SK-N-SH treated with all-trans-retinoic acid at 6 μM for 48 hours (cell line): ENCODE measurements around the gene NPPB.

Experiments
- ATAC-seq: fragments of 200-7000 bp; cut with Tn5 transposase; 3 replicates; pipeline ENCODE4 v1.9.1; 2020; ENCODE audit warnings: mild to moderate bottlenecking, moderate library complexity
- ARNTL ChIP-seq: fragments of 450-650 bp; formaldehyde crosslinking; IDR thresholded peaks from 2 replicates; pipeline ENCODE4 v1.5.0; 2020; ENCODE audit warnings: low read depth, mild to moderate bottlenecking, moderate library complexity, borderline replicate concordance
- CSDC2 ChIP-seq: fragments of 250-450 bp; sonication (Bioruptor Pico); IDR thresholded peaks from 2 replicates; pipeline ENCODE4 v1.5.0; 2020; ENCODE audit warnings: mild to moderate bottlenecking, moderate library complexity
- ESRRG ChIP-seq: fragments of 250-450 bp; sonication (Bioruptor Pico); IDR thresholded peaks from 2 replicates; pipeline ENCODE4 v1.6.1; 2021; ENCODE audit warnings: mild to moderate bottlenecking
- GLIS3 ChIP-seq: fragments of 250-450 bp; sonication (Bioruptor Pico); IDR thresholded peaks from 2 replicates; pipeline ENCODE4 v1.5.0; 2020; ENCODE audit warnings: mild to moderate bottlenecking, moderate library complexity
- ISL1 ChIP-seq: fragments of 250-450 bp; sonication (Bioruptor Pico); IDR thresholded peaks from 2 replicates; pipeline ENCODE4 v2.1.2; 2022; ENCODE audit warnings: mild to moderate bottlenecking, moderate library complexity
- OSR1 ChIP-seq: fragments of 250-450 bp; sonication (Bioruptor Pico); IDR thresholded peaks from 2 replicates; pipeline ENCODE4 v1.8.0; 2022; ENCODE audit warnings: moderate library complexity, mild to moderate bottlenecking, inconsistent platforms
- RARB ChIP-seq: fragments of 250-450 bp; sonication (Bioruptor Pico); IDR thresholded peaks from 2 replicates; pipeline ENCODE4 v1.8.0; 2021; ENCODE audit warnings: mild to moderate bottlenecking, moderate library complexity
- SNAI2 ChIP-seq: fragments of 250-450 bp; sonication (Bioruptor Pico); IDR thresholded peaks from 2 replicates; pipeline ENCODE4 v1.5.0; 2020; ENCODE audit warnings: mild to moderate bottlenecking, moderate library complexity
- TCF4 ChIP-seq: fragments of 250-450 bp; sonication (Bioruptor Pico); IDR thresholded peaks from 2 replicates; pipeline ENCODE4 v1.8.0; 2021; ENCODE audit warnings: mild to moderate bottlenecking, moderate library complexity, borderline replicate concordance
- ZC3H10 ChIP-seq: fragments of 250-450 bp; sonication (Bioruptor Pico); IDR thresholded peaks from 2 replicates; pipeline ENCODE4 v1.5.1; 2021; ENCODE audit warnings: mild to moderate bottlenecking, moderate library complexity
- ZFP3 ChIP-seq: fragments of 250-450 bp; sonication (Bioruptor Pico); IDR thresholded peaks from 2 replicates; pipeline ENCODE4 v1.5.0; 2020; ENCODE audit warnings: mild to moderate bottlenecking, moderate library complexity
- ZNF70 ChIP-seq: fragments of 450-650 bp; formaldehyde crosslinking; IDR thresholded peaks from 2 replicates; pipeline ENCODE4 v1.5.0; 2020; ENCODE audit warnings: mild to moderate bottlenecking, moderate library complexity
- ZNF8 ChIP-seq: fragments of 450-650 bp; formaldehyde crosslinking; IDR thresholded peaks from 2 replicates; pipeline ENCODE4 v1.5.0; 2020; ENCODE audit warnings: mild to moderate bottlenecking, moderate library complexity
- TF ChIP-seq, protein P1 (sequence below): fragments of 250-450 bp; sonication (Bioruptor Pico); IDR thresholded peaks from 2 replicates; pipeline ENCODE4 v1.5.1; 2020; ENCODE audit warnings: low read depth, mild to moderate bottlenecking, moderate library complexity
- TF ChIP-seq, protein P2 (sequence below): fragments of 250-450 bp; sonication (Bioruptor Pico); IDR thresholded peaks from 2 replicates; pipeline ENCODE4 v1.8.0; 2021; ENCODE audit warnings: low read depth, mild to moderate bottlenecking, moderate library complexity, borderline replicate concordance
- TF ChIP-seq, protein P3 (sequence below): fragments of 250-450 bp; sonication (Bioruptor Pico); IDR thresholded peaks from 2 replicates; pipeline ENCODE4 v1.5.1; 2021; ENCODE audit warnings: mild to moderate bottlenecking, moderate library complexity
- TF ChIP-seq, protein P4 (sequence below): fragments of 250-450 bp; sonication (Bioruptor Pico); IDR thresholded peaks from 2 replicates; pipeline ENCODE4 v1.5.0; 2020; ENCODE audit warnings: mild to moderate bottlenecking, moderate library complexity
- TF ChIP-seq, protein P5 (sequence below): fragments of 250-450 bp; sonication (Bioruptor Pico); IDR thresholded peaks from 2 replicates; pipeline ENCODE4 v1.8.0; 2020; ENCODE audit warnings: mild to moderate bottlenecking, moderate library complexity, borderline replicate concordance

Gene NPPB

DNA sequence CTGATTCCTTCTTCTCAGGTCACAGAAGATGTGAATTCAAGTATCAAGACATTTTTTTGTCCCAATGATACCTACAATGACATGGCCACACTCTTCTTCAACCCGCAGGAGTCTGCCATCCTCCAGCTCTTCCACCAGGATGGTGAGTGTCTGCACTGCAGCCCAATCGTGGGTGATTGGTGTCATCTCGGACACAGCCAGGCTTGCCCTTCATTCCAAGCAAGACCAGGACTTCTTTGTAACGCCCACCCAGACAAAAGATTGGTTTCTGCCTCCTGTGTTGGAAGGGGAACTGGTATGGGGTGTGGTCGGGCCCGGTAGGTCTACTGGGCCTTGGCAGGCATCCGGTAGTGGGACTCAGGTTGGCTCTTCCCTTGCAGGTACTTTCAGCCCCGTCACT, 25.2 kb downstream of the NPPB start:
- TF ChIP-seq ZC3H10 (CRISPR knock-in tag) = no peak
- no peak for TF ChIP-seq ZFP3
- no peak for TF ChIP-seq ZNF70 (CRISPR knock-in tag)
- TF ChIP-seq ARNTL = no peak
- TF ChIP-seq, protein P1, sequence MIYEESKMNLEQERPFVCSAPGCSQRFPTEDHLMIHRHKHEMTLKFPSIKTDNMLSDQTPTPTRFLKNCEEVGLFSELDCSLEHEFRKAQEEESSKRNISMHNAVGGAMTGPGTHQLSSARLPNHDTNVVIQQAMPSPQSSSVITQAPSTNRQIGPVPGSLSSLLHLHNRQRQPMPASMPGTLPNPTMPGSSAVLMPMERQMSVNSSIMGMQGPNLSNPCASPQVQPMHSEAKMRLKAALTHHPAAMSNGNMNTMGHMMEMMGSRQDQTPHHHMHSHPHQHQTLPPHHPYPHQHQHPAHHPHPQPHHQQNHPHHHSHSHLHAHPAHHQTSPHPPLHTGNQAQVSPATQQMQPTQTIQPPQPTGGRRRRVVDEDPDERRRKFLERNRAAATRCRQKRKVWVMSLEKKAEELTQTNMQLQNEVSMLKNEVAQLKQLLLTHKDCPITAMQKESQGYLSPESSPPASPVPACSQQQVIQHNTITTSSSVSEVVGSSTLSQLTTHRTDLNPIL (CRISPR knock-in tag) = no peak
- TF ChIP-seq CSDC2 = no peak
- TF ChIP-seq RARB (CRISPR knock-in tag) = no peak
- TF ChIP-seq ISL1 (CRISPR knock-in tag) = no peak
- TF ChIP-seq, protein P2, sequence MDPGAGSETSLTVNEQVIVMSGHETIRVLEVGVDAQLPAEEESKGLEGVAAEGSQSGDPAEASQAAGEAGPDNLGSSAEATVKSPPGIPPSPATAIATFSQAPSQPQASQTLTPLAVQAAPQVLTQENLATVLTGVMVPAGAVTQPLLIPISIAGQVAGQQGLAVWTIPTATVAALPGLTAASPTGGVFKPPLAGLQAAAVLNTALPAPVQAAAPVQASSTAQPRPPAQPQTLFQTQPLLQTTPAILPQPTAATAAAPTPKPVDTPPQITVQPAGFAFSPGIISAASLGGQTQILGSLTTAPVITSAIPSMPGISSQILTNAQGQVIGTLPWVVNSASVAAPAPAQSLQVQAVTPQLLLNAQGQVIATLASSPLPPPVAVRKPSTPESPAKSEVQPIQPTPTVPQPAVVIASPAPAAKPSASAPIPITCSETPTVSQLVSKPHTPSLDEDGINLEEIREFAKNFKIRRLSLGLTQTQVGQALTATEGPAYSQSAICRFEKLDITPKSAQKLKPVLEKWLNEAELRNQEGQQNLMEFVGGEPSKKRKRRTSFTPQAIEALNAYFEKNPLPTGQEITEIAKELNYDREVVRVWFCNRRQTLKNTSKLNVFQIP (CRISPR knock-in tag) = no peak
- no peak for TF ChIP-seq OSR1
- TF ChIP-seq, protein P3, sequence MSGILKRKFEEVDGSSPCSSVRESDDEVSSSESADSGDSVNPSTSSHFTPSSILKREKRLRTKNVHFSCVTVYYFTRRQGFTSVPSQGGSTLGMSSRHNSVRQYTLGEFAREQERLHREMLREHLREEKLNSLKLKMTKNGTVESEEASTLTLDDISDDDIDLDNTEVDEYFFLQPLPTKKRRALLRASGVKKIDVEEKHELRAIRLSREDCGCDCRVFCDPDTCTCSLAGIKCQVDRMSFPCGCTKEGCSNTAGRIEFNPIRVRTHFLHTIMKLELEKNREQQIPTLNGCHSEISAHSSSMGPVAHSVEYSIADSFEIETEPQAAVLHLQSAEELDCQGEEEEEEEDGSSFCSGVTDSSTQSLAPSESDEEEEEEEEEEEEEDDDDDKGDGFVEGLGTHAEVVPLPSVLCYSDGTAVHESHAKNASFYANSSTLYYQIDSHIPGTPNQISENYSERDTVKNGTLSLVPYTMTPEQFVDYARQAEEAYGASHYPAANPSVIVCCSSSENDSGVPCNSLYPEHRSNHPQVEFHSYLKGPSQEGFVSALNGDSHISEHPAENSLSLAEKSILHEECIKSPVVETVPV (CRISPR knock-in tag) = no peak
- TF ChIP-seq, all 23 proteins: peak for 0
- no peak for ATAC-seq

DNA sequence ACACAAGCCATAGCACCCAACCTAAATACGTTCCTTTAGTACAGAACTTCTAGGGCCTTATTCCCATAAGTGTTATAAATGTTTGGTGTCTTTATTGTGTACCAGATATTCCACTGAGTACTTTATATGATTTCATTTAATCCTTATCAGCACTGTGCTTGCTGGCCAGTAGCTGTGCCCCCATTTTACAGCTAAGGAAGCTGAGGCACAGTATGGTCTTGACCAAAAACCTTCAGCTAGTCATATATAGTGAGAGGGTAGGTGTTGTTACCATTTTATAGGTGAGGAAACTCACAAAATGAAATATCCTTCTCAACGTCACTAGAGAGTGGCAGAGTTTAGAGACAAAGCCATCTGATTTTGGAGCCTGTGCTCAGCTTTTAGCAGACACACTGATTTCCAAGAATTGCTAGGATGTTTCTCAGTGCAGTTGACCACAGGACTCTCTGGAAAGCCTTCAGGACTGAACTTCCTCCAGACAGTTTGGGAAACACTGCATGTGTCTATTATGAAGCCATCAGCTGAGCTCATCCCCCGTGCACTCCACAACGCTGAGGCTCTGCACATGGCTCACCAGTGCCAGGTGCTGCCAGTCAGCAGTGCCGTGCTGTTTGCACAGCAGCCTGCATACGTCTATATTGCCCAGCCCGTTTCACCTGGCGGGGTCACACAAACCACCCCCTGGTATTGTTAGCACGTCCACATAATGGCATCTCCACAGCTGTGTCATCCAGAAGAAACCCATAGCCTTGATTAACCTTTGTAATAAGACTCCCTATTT, 26.6 kb downstream of the NPPB start:
- TF ChIP-seq, protein P2 (CRISPR knock-in tag) = no peak
- ATAC-seq = no peak

DNA sequence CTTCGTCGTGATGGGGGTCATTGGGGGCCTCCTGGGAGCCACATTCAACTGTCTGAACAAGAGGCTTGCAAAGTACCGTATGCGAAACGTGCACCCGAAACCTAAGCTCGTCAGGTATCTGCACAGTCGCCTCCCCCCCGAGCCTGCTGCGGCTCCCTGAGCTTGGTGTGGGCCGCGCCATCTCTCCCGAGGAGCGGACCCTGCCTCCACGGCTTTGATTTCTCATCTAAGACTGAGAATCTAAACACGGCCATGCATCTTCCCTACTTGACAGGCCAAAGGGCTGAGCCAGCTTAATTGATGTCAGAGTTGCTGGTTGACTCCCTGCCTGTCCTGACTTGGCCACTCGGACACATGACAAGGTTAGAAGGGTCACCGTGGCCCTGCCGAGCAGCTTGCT, 30.2 kb downstream of the NPPB start:
- TF ChIP-seq, protein P4, sequence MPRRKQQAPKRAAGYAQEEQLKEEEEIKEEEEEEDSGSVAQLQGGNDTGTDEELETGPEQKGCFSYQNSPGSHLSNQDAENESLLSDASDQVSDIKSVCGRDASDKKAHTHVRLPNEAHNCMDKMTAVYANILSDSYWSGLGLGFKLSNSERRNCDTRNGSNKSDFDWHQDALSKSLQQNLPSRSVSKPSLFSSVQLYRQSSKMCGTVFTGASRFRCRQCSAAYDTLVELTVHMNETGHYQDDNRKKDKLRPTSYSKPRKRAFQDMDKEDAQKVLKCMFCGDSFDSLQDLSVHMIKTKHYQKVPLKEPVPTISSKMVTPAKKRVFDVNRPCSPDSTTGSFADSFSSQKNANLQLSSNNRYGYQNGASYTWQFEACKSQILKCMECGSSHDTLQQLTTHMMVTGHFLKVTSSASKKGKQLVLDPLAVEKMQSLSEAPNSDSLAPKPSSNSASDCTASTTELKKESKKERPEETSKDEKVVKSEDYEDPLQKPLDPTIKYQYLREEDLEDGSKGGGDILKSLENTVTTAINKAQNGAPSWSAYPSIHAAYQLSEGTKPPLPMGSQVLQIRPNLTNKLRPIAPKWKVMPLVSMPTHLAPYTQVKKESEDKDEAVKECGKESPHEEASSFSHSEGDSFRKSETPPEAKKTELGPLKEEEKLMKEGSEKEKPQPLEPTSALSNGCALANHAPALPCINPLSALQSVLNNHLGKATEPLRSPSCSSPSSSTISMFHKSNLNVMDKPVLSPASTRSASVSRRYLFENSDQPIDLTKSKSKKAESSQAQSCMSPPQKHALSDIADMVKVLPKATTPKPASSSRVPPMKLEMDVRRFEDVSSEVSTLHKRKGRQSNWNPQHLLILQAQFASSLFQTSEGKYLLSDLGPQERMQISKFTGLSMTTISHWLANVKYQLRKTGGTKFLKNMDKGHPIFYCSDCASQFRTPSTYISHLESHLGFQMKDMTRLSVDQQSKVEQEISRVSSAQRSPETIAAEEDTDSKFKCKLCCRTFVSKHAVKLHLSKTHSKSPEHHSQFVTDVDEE (CRISPR knock-in tag) = no peak
- TF ChIP-seq RARB (CRISPR knock-in tag) (no peak), CSDC2 (no peak), GLIS3 (CRISPR knock-in tag) (no peak), SNAI2 (no peak), ESRRG (no peak), TCF4 (CRISPR knock-in tag) (no peak), ZNF70 (CRISPR knock-in tag) (no peak), OSR1 (no peak), ZNF8 (CRISPR knock-in tag) (no peak)
- TF ChIP-seq, protein P3 (CRISPR knock-in tag) = no peak
- TF ChIP-seq, protein P2 (CRISPR knock-in tag) = no peak
- TF ChIP-seq, protein P5, sequence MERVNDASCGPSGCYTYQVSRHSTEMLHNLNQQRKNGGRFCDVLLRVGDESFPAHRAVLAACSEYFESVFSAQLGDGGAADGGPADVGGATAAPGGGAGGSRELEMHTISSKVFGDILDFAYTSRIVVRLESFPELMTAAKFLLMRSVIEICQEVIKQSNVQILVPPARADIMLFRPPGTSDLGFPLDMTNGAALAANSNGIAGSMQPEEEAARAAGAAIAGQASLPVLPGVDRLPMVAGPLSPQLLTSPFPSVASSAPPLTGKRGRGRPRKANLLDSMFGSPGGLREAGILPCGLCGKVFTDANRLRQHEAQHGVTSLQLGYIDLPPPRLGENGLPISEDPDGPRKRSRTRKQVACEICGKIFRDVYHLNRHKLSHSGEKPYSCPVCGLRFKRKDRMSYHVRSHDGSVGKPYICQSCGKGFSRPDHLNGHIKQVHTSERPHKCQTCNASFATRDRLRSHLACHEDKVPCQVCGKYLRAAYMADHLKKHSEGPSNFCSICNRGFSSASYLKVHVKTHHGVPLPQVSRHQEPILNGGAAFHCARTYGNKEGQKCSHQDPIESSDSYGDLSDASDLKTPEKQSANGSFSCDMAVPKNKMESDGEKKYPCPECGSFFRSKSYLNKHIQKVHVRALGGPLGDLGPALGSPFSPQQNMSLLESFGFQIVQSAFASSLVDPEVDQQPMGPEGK (CRISPR knock-in tag) = no peak
- TF ChIP-seq, protein P1 (CRISPR knock-in tag) = no peak
- no peak for ATAC-seq
